ENCODE results near the gene MTM1.

GRCh38 chrX:150643958-150644357, 75.5 kb downstream of the MTM1 start:
- TF ChIP-seq CTCF (IDR thresholded peaks at IDR 0.05) (no peak), POLR2A (IDR thresholded peaks at IDR 0.05) (no peak)
